LNCAP (cell line): Measurements from ENCODE around the gene GOLGA1.

Experiments used
- CTCF ChIP-seq: fragments of 450-650 bp; IDR thresholded peaks from 2 replicates; pipeline ENCODE4 v1.5.1; 2017; ENCODE audit warnings: mild to moderate bottlenecking

GOLGA1 gene

GRCh38 chr9:124929464-124929863 lies 11.4 kb downstream of the GOLGA1 start:
- TF ChIP-seq CTCF, result no peak

- no peak for TF ChIP-seq CTCF
These were observed 12.8 kb downstream of the GOLGA1 start for GRCh38 chr9:124928116-124928515.

GRCh38 chr9:124914753-124915405 lies 26.0 kb downstream of the GOLGA1 start:
- TF ChIP-seq CTCF, result no peak

- no peak for TF ChIP-seq CTCF
These were observed 27.5 kb downstream of the GOLGA1 start for GRCh38 chr9:124913378-124913777.

- no peak for TF ChIP-seq CTCF
These were observed 29.1 kb downstream of the GOLGA1 start for GRCh38 chr9:124911766-124912165.

- TF ChIP-seq CTCF, result no peak
These were observed 32.8 kb downstream of the GOLGA1 start for GRCh38 chr9:124908098-124908497.

- TF ChIP-seq CTCF, result no peak
These were observed 33.9 kb downstream of the GOLGA1 start for GRCh38 chr9:124906966-124907365.

GRCh38 chr9:124899845-124900244 lies 41.0 kb downstream of the GOLGA1 start:
- TF ChIP-seq CTCF, result no peak
